Effector CD4-positive, alpha-beta T cell (primary cell): ENCODE data around the gene TMEM178A.

ENCODE experiments used
- DNase-seq: peaks from one replicate; pipeline ENCODE4 v3.0.0-alpha.2; 2020

The TMEM178A gene

DNA sequence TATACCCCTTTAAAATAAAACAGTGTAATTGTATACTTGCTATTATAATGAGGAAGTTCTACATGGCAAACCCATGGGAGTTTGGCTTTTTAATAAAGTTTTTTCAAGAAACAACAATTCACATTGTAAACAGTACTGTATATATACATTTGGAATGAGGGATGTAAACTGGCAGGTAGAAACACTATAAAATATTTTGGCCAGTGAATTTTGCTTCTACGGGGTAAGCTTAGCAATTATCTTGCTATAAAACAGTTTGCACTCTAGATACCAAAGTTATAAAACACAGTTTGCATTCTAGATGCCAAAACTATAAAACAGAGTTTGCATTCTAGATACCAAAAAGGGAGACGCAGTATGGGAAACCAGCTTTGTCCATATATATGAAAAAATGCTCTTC is 96.7 kb downstream of the TMEM178A start:
- no peak for DNase-seq
